ENCODE measurements around the gene NTN4. TPM values are rescaled to one million over a fixed set of nuclear protein-coding genes. Genes with fewer than 3 reads are reported as not detected.

The NTN4 gene
- total RNA-seq, 1 donor from 2014 or later, result 21.2 TPM

- Mint-ChIP-seq H3K27ac (no peak overlapping the region), H3K36me3 (no peaks in the 10 kb centered on the region), H3K4me1 (ENCODE audit: unreplicated experiment) (no peaks in the 10 kb centered on the region)
These were observed 70.4 kb downstream of the NTN4 start for GRCh38 chr12:95720146-95720545.

GRCh38 chr12:95718772-95719171, 71.8 kb downstream of the NTN4 start:
- H3K27ac Mint-ChIP-seq, result no peak overlapping the region
- H3K27me3 Mint-ChIP-seq, result no peaks in the 10 kb centered on the region
- H3K4me3 Mint-ChIP-seq, result no peak overlapping the region
- no peaks in the 10 kb centered on the region for H3K9me3 Mint-ChIP-seq
- no peak for DNase-seq (ENCODE audit: extremely low spot score, unreplicated experiment)
- no peaks in the 10 kb centered on the region for H3K4me1 Mint-ChIP-seq (ENCODE audit: unreplicated experiment)
- TF ChIP-seq, protein P1, sequence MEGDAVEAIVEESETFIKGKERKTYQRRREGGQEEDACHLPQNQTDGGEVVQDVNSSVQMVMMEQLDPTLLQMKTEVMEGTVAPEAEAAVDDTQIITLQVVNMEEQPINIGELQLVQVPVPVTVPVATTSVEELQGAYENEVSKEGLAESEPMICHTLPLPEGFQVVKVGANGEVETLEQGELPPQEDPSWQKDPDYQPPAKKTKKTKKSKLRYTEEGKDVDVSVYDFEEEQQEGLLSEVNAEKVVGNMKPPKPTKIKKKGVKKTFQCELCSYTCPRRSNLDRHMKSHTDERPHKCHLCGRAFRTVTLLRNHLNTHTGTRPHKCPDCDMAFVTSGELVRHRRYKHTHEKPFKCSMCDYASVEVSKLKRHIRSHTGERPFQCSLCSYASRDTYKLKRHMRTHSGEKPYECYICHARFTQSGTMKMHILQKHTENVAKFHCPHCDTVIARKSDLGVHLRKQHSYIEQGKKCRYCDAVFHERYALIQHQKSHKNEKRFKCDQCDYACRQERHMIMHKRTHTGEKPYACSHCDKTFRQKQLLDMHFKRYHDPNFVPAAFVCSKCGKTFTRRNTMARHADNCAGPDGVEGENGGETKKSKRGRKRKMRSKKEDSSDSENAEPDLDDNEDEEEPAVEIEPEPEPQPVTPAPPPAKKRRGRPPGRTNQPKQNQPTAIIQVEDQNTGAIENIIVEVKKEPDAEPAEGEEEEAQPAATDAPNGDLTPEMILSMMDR (conservative IDR thresholded peaks at IDR 0.05), result no peak
- no peaks in the 10 kb centered on the region for H3K36me3 Mint-ChIP-seq

More at GRCh38 chr12:95720146-95720545, 70.4 kb downstream of the NTN4 start:
- TF ChIP-seq, protein P1 (conservative IDR thresholded peaks at IDR 0.05), result no peak
- no peak for DNase-seq (ENCODE audit: extremely low spot score, unreplicated experiment)
- Mint-ChIP-seq H3K27me3 (no peaks in the 10 kb centered on the region), H3K9me3 (no peaks in the 10 kb centered on the region), H3K4me3 (no peak overlapping the region)

DNA sequence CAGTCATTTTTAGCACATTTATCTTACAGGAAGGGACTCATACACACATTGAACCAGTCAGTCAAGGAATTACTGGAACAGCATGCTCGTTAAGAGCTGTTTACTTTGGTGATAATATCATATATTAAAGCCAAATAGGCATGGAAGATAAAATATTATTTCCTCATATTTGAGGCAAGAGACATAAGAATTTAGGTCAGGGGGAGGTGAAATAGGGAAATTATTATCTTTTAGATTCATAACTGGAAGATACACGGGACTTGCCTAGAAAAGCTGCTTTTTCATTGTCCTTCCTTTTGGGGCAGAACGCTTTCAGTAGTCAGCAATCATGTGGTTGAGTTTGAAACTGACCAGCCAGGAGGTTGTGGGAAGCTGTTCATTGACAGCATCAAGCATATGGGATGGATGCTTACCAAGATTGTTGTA, 72.5 kb downstream of the NTN4 start:
- Mint-ChIP-seq H3K4me3 (no peak overlapping the region), H3K27me3 (no peaks in the 10 kb centered on the region), H3K27ac (no peak overlapping the region), H3K9me3 (no peaks in the 10 kb centered on the region), H3K36me3 (no peaks in the 10 kb centered on the region), H3K4me1 (ENCODE audit: unreplicated experiment) (no peaks in the 10 kb centered on the region)
- no peak for DNase-seq (ENCODE audit: extremely low spot score, unreplicated experiment)
- TF ChIP-seq, protein P1 (conservative IDR thresholded peaks at IDR 0.05), result no peak

DNA sequence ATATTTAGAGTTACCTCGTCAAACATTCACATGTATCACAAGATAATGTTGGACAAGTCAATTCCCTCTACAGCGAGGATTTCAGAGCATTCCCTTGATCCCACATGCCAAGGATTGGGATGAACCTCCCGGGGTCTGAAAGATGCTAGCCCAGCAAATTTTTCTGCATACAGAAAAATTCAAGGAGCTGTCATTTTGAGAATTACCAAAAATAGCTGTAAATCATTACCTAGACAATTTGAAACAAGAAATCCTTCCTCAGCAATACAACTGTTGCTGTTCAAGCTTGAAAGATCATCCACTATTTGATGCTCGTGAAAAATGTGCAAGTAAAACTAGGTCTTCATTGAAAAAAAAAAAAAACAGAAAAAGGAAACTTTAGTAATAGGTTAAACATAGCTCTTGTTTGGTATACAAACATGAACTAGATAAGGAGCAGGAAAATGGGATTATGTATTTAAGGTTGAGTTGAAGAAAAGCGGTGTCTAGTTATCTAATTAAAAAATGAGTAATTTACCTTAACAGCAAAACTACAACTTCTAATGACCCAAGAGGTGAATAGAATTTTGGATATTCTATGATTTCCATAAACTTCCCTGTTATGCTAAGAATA, 73.1 kb downstream of the NTN4 start:
- H3K9me3 Mint-ChIP-seq, result no peaks in the 10 kb centered on the region
- TF ChIP-seq, protein P1 (conservative IDR thresholded peaks at IDR 0.05), result no peak

GRCh38 chr12:95715177-95715576, 75.4 kb downstream of the NTN4 start:
- TF ChIP-seq, protein P1 (conservative IDR thresholded peaks at IDR 0.05), result no peak
- Mint-ChIP-seq H3K9me3 (no peaks in the 10 kb centered on the region), H3K27ac (no peak overlapping the region), H3K27me3 (no peaks in the 10 kb centered on the region), H3K36me3 (peaks cover 6% of the 10 kb centered on the region), H3K4me3 (no peak overlapping the region), H3K4me1 (ENCODE audit: unreplicated experiment) (no peaks in the 10 kb centered on the region)
- DNase-seq (ENCODE audit: extremely low spot score, unreplicated experiment), result no peak

More for the DNA sequence above, 73.1 kb downstream of the NTN4 start:
- no peaks in the 10 kb centered on the region for H3K4me1 Mint-ChIP-seq (ENCODE audit: unreplicated experiment)
- no peaks in the 10 kb centered on the region for H3K27me3 Mint-ChIP-seq
- no peak for DNase-seq (ENCODE audit: extremely low spot score, unreplicated experiment)
- H3K27ac Mint-ChIP-seq, result no peak overlapping the region
- no peaks in the 10 kb centered on the region for H3K36me3 Mint-ChIP-seq
- no peak overlapping the region for H3K4me3 Mint-ChIP-seq
